GM21619 (cell line): ENCODE measurements around the gene CLTB.

Source experiments
- ATAC-seq: cut with Tn5 transposase; IDR thresholded peaks from one replicate; pipeline ENCODE4 v1.9.1; 2021; ENCODE audit not compliant: unreplicated experiment

CLTB gene

GRCh38 chr5:176405656-176406435, 10.5 kb downstream of the CLTB start:
- no peak for ATAC-seq

GRCh38 chr5:176401281-176402205, 14.8 kb downstream of the CLTB start:
- no peak for ATAC-seq

GRCh38 chr5:176400382-176401156, 15.8 kb downstream of the CLTB start:
- no peak for ATAC-seq

- no peak for ATAC-seq
Observed at GRCh38 chr5:176397736-176398420, 18.5 kb downstream of the CLTB start.

GRCh38 chr5:176396330-176396729, 20.0 kb downstream of the CLTB start:
- no peak for ATAC-seq

GRCh38 chr5:176394881-176395675, 21.3 kb downstream of the CLTB start:
- no peak for ATAC-seq

GRCh38 chr5:176394096-176394495, 22.2 kb downstream of the CLTB start:
- ATAC-seq = no peak

GRCh38 chr5:176392526-176392925, 23.8 kb downstream of the CLTB start:
- ATAC-seq = no peak

GRCh38 chr5:176391999-176392398, 24.3 kb downstream of the CLTB start:
- no peak for ATAC-seq

GRCh38 chr5:176391479-176391878, 24.9 kb downstream of the CLTB start:
- ATAC-seq = no peak

- ATAC-seq = peak; percentile 28
Observed at GRCh38 chr5:176389135-176390123, 26.9 kb downstream of the CLTB start.

- peak; percentile 82 for ATAC-seq
Observed at GRCh38 chr5:176388444-176389134, 27.8 kb downstream of the CLTB start, which contains the start of the genes HIGD2A and NOP16. Gene HIGD2A (plus strand): TSS chr5:176388751. CDS start chr5:176388820, 69 bp downstream. Gene NOP16 (minus strand): TSS chr5:176388598. CDS start chr5:176388539, 59 bp downstream.

GRCh38 chr5:176388003-176388443, 28.3 kb downstream of the CLTB start:
- ATAC-seq = peak; percentile 1

- ATAC-seq = no peak
Observed at GRCh38 chr5:176387384-176387925, 28.9 kb downstream of the CLTB start.

GRCh38 chr5:176386491-176386890, 29.8 kb downstream of the CLTB start:
- ATAC-seq = no peak

GRCh38 chr5:176384991-176385390, 31.3 kb downstream of the CLTB start:
- ATAC-seq = no peak

- ATAC-seq = no peak
Observed at GRCh38 chr5:176384366-176384930, 31.9 kb downstream of the CLTB start.
